Head of caudate nucleus (tissue), 42 donors: ENCODE data around the gene DLG1.
"Not testable (repeated sequence)": the region's sequence is repeated elsewhere in the genome, so short reads cannot be mapped to it uniquely, and the experiment has no call there.

Source experiments
- DNase-seq, 42 donors: peaks; one replicate each; pipeline versions ENCODE4 v3.0.0 to v3.0.0-alpha.2; 2020 to 2021; ENCODE audit warnings: mixed read lengths in 7 of 42
- intact Hi-C: fragments of 100-400 bp; cut with DNase I; formaldehyde crosslinking; loops from one replicate; pipeline ENCODE4 v1.15.0; 2022

Gene DLG1

DNA sequence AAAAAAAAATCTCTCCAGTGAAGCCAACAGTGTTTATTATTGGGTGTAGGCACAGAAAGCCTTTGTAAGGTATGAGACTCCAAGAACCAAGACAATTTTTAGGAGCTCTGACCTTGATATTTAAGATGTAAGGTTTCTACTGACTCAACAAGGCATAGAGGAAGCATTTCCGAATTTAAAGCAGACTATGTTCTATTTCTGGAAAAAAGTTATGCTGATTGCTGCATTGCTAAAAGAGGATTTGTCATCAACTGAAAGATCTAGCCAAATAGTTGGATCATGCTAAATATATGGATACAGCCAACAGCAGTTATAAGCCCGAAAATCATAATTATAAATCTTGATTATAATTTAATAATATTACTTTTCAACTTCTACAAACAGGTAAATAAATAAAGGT is 215.5 kb downstream of the DLG1 start:
- no peak for DNase-seq
- intact Hi-C loops = no loop called here

DNA sequence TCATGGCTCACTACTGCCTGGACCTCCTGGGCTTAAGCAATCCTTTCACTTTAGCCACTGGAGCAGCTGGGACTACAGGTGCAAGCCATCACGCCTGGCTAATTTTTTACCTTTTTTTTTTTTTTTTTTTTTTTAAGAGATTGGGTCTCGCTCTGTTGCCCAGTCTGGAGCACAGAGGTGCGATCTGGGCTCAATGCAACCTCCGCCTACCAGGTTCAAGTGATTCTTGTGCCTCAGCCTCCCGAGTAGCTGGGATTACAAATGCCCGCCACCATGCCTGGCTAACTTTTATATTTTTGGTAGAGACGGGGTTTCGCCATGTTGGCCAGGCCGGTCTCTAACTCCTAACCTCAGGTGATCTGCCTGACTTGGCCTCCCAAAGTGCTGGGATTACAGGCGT is 218.1 kb downstream of the DLG1 start:
- no peak for DNase-seq
- intact Hi-C loops = no loop called here

DNA sequence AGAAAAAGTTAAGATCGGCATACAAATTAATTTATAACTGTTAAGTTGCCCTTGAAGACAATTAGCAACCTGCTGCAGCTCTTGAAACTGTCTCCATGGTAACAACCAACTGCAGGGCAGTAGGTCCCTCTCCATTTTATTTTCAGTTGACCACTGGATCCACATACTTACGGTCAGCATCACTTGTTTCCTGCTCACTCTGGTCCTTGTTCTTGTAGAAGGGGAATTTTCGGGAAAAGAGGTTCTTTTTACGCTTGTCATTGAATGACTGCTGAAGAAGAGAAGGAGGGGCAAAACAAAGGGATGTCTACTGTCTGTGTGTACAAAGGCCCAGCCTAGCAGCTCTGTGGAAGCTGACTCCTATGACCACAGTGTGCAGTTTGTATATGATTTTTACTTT is 222.0 kb downstream of the DLG1 start:
- DNase-seq = peak in 1 of 42 donors; percentile 18
- intact Hi-C loops = no loop called here

DNA sequence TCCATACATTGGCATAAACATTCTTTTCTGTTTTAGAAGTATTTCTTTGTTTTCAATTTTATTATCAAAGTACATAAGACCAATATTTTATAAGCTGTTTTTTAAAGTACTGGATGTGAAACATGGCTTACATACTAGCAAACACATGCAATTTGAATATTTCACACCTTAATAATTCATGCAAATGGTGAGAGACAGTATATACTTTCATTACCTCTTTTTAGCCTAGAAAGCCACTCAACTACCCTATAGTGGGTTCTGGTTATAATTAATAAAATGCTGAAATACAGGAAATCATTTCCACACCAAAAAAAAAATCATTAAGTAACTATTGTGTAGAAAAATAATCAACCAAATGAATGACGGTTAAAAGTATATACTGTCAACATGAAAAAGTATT is 230.3 kb downstream of the DLG1 start:
- no peak for DNase-seq
- intact Hi-C loops = no loop called here

DNA sequence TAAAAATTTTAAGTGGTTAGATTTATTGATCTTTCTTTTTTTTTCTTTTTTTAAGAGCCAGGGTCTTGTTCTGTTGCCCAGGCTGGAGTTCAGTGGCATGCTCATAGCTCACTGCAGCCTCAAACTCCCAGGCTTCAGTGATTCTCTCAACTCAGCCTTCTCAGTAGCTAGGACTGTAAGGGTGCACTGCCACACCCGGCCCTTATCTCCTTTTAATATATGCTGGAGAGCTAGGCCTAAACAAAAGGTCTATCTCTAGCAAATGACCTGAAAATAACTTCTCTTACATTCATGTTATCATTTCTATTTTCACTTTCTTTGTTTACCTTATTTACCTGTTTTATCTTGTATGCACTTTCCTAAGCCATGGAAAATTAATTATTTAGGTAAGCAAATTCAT is 233.6 kb downstream of the DLG1 start:
- intact Hi-C loops = no loop called here
- no peak for DNase-seq

DNA sequence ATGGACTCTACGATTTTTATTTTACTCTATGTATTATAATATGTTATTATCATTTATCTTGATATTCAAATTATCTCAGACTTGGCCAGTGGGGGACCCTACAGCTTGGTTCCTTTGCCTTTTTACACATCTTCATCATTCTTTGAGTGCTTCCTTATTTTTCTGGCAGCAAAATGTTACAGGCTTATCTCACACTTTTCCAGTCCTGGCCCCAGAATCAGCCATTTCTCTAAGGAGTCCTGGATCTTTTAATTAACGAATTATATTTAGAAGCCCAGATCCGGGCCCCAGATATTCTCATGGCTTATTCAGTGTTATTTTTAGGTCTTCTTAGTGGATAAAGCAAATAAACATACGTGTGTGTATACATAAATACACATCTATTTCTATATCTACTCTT is 236.0 kb downstream of the DLG1 start:
- intact Hi-C loops = no loop called here
- DNase-seq = no peak

DNA sequence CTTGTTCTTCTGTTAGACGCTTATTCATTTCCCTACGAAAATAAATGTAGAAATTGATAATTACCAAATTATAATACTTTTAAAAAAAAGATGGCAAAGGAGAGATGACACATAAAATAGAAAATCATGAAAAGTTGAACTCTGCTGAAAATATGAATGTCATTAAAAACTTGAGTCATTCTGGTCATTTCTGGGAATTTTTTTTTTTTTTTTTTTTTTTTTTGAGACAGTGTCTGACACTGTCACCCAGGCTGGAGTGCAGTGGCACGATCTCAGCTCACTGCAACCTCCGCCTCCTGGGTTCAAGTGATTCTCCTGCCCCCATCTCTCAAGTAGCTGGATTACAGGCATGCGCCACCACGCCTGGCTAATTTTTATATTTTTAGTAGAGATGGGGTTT is 246.8 kb downstream of the DLG1 start:
- DNase-seq, intact Hi-C loops: not testable (repeated sequence)

DNA sequence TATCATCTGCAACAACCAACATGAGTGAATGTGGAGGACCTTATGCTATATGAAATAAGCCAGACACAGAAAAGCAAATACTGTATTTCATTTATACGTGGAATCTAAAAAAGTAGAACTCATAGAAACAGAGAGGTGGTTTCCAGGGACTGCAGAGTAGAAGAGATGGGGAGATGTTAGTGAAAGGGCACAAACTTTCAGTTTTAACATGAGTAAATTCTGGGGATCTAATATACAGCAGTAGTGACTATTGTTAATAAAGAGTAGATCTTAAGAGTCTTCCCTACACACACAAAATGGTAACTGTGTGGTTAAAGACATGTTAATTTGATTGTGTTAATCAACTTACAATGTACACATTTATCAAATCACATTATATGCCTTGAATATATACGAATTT is 247.9 kb downstream of the DLG1 start:
- intact Hi-C loops = no loop called here

DNA sequence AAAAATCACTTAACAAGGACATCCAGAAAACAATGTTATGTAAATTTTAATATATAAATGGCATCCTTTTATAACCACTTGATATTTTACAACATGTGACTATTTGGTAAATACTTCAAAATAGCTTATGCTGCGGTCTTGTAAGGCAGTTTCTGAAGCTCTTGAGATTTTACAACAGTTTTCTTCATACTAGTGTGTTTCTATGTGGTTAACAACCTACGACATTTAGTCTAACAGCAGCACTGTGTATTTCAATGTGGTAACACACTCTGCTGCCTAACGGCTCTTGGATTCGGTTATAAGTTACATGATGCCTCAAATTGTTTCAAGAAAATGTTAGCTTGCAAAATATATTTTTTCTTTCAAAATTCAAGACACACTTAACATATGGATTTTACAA is 255.9 kb downstream of the DLG1 start:
- intact Hi-C loops = no loop called here
- DNase-seq = no peak

More for the DNA sequence above, 247.9 kb downstream of the DLG1 start:
- no peak for DNase-seq

DNA sequence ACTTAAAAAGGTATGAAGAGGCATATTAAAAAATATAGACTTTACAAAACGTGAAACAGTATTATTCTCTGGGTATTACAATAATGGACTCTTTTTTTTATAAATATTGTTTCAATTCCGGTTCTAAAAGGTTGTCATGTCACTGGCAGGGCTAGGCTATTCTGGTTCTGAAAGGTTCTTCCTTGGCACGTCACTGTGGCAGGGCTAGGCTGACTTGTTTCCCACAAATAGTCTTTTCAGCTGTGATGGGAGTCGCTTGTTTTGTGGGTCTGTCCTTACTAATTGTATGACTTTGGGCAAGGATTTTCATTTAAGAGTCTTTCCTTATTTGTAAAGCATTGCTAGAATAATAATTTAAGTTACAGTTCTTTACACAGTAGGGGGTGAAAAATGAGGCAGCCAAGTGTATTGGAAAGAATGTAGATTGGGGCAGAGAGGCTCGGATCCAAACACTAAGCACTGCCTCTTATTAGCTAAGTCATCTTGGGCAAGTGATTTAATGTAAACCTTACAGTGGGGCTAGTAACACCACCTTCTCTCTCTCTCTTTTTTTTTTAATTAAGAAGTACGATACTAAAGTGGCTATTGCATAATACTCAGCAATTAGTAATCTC is 256.4 kb downstream of the DLG1 start:
- intact Hi-C loops = no loop called here
- peak in 1 of 42 donors; percentile 36 for DNase-seq

DNA sequence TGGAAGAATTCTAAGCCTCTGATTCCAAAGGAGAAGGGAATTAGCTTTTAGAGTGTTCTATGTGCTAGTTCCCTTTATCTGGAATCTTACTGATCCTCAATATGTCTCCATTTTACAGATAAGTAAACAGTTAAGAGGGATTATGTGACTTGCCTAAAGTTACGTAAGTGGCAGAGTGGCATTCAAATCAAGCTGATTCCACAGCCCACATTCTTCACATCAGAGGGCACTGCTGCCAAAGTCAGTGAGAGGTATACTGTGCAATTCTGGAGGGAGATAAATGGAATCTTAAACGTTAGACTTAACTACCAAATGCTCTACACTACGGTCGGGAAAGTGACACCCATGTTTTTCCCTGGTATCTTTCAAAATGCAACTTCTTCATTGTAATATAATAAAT is 257.8 kb downstream of the DLG1 start:
- intact Hi-C loops = no loop called here
- peak in 2 of 42 donors; percentile 35 to 44 for DNase-seq

DNA sequence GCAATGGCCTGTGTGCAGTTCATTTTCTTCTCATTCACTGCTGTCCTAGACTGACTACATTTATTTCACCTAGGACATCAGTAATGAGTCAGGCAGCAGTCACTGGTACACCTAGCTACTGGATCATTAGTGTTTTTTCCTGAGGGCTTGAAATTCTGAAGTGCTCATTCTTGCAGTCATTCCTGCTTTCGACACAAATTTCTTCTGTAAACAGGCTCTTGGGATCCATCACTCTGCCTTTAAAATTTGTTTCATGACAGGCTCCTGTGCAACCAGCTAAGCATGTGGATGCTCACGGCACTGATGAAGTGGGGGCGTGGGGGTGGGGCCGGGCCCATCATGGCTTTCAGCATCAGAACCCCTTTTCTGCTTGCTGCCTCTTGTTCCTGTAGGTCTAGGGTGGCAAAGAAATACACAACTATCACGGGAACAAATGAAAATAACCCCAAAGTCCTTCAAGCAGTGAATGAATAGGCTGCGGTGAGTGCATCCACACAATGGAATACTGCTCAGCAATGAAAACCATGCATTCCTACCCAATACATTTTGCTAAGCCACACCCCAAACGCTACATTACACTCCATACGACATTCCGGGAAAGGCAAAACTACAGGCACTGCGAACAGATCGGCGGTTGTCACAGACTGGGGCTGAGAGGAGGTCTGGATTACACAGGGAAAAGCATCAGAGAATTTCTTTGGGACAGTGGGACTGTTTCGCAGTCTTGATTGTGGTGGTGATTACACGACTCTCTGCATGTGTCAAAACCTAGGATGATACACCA is 259.5 kb downstream of the DLG1 start:
- DNase-seq = peak in 1 of 42 donors; percentile 34
- intact Hi-C loops = no loop called here

DNA sequence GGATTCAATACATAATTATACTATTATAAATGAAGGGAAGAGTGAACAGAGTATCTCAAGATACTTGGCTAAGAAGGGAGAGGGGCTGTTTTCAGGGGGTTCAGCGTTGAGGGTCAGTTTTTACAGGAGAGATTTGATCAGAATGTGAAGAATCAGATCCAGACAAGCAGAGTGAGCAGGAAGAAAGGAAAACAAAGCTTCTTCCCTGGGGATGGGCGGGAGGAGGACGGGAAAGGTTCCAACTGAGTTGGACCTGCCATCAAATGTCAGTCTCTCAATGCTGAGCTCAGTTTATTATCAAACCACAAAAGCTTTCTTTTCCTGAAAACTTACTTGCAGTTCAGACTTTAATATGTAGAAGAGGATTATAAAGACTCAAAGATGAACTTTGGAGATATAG is 262.8 kb downstream of the DLG1 start:
- DNase-seq = peak in 1 of 42 donors; percentile 35
- intact Hi-C loops = no loop called here

DNA sequence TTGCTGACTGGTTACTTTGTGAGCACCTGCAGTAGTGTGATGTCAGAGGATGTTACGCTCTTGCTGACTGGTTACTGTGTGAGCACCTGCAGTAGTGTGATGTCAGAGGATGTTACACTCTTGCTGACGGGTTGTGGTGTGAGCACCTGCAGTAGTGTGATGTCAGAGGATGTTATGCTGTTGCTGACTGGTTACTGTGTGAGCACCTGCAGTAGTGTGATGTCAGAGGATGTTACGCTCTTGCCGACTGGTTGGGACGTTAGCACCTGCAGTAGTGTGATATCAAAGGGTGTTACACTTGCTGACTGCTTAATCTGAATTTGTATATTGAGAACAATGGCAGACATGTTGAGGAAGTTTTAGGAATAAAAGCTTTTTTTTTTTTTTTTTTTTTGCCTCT is 263.6 kb downstream of the DLG1 start:
- intact Hi-C loops = not testable (repeated sequence)
- DNase-seq = peak in 1 of 42 donors; percentile 33

DNA sequence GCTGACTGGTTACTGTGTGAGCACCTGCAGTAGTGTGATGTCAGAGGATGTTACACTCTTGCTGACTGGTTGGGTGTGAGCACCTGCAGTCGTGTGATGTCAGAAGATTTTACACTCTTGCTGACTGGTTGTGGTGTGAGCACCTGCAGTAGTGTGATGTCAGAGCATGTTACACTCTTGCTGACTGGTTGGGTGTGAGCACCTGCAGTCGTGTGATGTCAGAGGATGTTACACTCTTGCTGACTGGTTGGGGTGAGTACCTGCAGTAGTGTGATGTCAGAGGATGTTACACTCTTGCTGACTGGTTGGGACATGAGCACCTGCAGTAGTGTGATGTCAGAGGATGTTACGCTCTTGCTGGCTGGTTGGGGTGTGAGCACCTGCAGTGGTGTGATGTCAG is 264.6 kb downstream of the DLG1 start:
- intact Hi-C loops = not testable (repeated sequence)

DNA sequence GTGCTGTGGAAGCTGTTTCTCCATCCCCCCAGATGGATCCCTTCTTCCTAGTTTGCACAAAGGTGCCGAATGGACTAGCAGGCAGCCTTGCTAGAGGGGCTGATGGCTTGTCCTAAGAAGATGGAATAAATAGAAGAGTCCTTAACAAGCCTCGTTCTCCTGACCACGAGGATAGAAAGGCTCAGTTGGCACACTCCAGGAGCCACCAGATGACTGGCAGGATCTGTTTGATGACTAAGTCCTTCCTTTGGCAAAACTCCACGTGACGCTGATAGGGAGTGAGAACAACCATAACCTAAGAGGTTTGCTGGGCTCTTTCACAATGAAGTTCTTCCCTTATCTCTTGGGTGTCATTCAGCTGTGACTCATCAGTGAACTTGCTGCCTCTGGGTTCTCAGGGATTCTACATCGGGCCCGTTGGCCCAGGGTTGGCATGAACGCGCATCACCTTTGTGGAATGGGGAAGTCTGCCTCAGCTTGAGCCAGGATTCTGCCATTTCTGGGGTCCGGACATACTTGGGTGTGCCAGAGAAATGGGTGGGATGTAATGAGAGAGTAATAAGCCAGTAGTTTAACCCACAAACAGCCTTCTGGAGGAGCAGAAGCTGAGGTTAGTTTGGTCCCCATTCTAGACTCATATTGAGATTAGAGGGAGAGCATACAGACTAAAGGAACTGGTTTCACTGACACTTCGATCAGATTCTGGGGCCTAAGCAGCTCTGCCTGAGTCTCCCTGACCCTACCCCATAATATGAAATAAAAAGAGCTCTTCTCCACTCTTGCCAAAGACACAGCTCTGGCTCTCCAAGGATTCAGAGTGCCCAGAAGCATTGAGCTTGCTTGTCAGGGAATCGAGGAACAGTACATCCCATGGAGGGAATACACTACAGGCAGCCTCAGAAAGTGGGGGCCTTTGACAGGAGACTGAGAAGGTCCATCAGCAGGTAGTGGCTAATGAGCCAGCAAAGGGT is 266.8 kb downstream of the DLG1 start:
- intact Hi-C loops = no loop called here
- DNase-seq = peak in 21 of 42 donors; percentile 24 to 79 (median 48)

More for the DNA sequence above, 264.6 kb downstream of the DLG1 start:
- DNase-seq = not testable (repeated sequence)

DNA sequence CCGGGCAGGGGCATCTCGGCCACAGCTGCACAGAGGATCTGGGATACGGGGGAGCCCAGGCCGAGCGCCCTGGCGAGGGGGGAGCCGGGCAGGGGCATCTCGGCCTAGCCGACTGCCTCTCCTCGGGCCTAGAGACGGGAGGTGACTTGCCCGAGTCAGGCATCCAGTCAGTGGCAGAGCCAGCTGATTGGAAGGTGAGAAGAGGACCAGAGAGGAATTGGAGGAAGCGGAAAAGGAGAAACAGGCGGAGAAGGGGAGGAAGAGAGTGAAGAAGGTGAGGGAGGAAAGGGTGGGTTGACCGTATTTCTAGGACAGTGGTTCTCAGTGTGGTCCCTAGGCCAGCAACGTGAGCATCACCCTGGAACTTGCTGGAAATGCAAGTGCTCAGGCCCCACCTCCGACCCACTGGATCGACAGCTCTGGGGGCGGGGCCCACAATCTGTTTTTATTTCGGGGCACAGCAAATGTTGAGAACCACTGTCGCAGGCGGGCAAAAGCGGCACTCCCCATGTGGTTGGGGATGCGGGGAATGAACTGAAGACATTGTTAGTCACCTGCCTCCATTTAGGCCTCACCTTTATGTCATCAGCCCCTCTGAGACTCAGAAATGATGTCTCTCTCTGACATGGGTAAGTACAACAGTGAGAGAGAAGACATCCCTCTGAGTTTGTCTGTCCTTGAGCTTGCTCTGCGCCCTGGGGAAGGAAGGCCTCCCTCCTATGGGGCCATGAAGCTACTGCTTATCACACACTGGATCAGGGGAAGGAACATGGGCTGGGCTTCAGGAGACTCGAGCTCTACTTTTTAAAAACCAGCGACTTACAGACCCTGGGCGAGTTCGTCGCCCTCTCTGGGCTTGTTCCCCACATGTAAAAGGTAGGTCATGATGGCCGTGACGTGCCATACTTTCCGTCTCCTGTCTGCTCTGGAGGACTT is 267.8 kb downstream of the DLG1 start:
- peak in 6 of 42 donors; percentile 15 to 43 (median 30) for DNase-seq
- intact Hi-C loops = no loop called here

DNA sequence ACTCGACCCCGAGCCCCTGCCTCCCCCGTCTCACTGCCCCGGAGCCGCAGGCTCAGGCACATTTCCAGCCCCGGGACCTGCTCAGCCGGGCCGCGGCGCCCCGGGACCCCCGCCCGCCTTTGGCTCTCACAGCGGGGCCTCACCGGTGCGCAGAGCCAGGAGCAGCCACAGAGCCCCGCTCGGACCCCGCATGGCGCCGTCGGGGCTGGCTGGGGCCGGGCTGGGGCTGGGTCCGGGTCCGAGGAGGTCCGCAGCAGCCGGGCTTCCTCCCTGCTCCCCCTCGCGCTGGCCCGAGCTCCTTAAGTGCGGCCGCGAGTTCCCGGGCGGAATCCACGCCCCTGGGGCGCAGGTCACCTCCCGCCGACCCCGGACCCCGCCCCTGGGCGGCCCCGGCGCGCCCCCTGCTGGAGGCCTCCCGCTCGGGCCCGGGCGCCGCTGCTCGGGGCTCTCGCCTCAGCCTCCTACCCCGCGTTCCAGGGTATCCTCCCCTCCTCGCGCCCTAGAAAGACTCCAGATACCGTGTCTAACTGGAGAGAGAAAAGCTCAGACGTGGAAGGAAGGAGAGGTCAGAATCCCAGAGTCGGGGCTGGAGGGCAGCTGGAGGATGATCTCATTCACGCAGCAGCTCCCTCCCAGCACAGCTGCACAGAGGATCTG is 268.8 kb downstream of the DLG1 start, which contains the start of gene MELTF:
Gene MELTF, minus strand, starts transcription at position 307 of the 657 bp plus-strand sequence. Its CDS starts 115 bp downstream, at position 192.
- peak in 36 of 42 donors; percentile 15 to 77 (median 42) for DNase-seq
- intact Hi-C loops = no loop called here
